Liver (tissue), 9 donors: ENCODE results near the gene NAV2. TPM values are rescaled to one million over a fixed set of nuclear protein-coding genes. Genes with fewer than 3 reads are reported as not detected.
A peak's percentile ranks its signal among the peaks of the same experiment; 100 is the strongest.

Source experiments
- DNase-seq: peaks from one replicate; pipeline ENCODE4 v3.0.0-alpha.2; 2017; ENCODE audit warnings: low spot score
- H3K27ac ChIP-seq, 2 donors: one replicate each; pipeline ENCODE4 v1.7.0; 2013; ENCODE audit warnings: inconsistent platforms in 2 of 2, low read length in 2 of 2, control low read depth in 1 of 2, low read depth in 1 of 2, mild to moderate bottlenecking in 1 of 2
- H3K27me3 ChIP-seq, 4 donors: one replicate each; pipeline versions ENCODE4 v1.6.1 to v1.7.0; 2013; ENCODE audit warnings: low read length in 3 of 4, inconsistent platforms in 1 of 4, mild to moderate bottlenecking in 1 of 4, moderate library complexity in 1 of 4; ENCODE audit not compliant: control insufficient read depth in 4 of 4, insufficient read depth in 4 of 4
- H3K36me3 ChIP-seq, 4 donors: one replicate each; pipeline versions ENCODE4 v1.6.1 to v1.7.0; 2013; ENCODE audit warnings: low read length in 3 of 4, mild to moderate bottlenecking in 3 of 4, low read depth in 1 of 4, moderate library complexity in 1 of 4; ENCODE audit not compliant: control insufficient read depth in 4 of 4, insufficient read depth in 3 of 4
- H3K4me1 ChIP-seq, 4 donors: one replicate each; pipeline versions ENCODE4 v1.6.1 to v1.7.0; 2013; ENCODE audit warnings: low read length in 3 of 4, mild to moderate bottlenecking in 3 of 4, moderate library complexity in 1 of 4; ENCODE audit not compliant: control insufficient read depth in 4 of 4, insufficient read depth in 4 of 4
- H3K4me3 ChIP-seq, 3 donors: one replicate each; pipeline versions ENCODE4 v1.6.1 to v1.7.0; 2013; ENCODE audit warnings: low read length in 3 of 3, control low read depth in 1 of 3, low read depth in 1 of 3, mild to moderate bottlenecking in 1 of 3
- H3K9ac ChIP-seq, 2 donors: one replicate each; pipeline ENCODE4 v1.7.0; 2013; ENCODE audit warnings: low read length in 2 of 2, mild to moderate bottlenecking in 2 of 2, moderate library complexity in 2 of 2, control low read depth in 1 of 2, low read depth in 1 of 2
- H3K9me3 ChIP-seq, 4 donors: one replicate each; pipeline versions ENCODE4 v1.6.1 to v1.7.0; 2013; ENCODE audit warnings: low read length in 3 of 4; ENCODE audit not compliant: control insufficient read depth in 4 of 4
- EGR1 ChIP-seq, 2 donors: IDR thresholded peaks; 2 replicates each; pipeline ENCODE4 v1.6.1; 2016 to 2018; ENCODE audit warnings: antibody characterized with exemption in 2 of 2, low read depth in 2 of 2
- FOXA1 ChIP-seq: IDR thresholded peaks from 2 replicates; pipeline ENCODE4 v1.6.1; 2016; ENCODE audit warnings: antibody characterized with exemption
- FOXA2 ChIP-seq: IDR thresholded peaks from 2 replicates; pipeline ENCODE4 v1.6.1; 2016; ENCODE audit warnings: antibody characterized with exemption
- GABPA ChIP-seq, 2 donors: IDR thresholded peaks in 1 of 2; conservative IDR thresholded peaks in 1 of 2; 2 replicates each; pipeline ENCODE4 v1.6.1; 2016; ENCODE audit warnings: antibody characterized with exemption in 2 of 2, mild to moderate bottlenecking in 1 of 2, moderate library complexity in 1 of 2
- HNF4A ChIP-seq, 2 donors: conservative IDR thresholded peaks; 2 replicates each; pipeline ENCODE4 v1.6.1; 2016; ENCODE audit warnings: antibody characterized with exemption in 2 of 2, mild to moderate bottlenecking in 2 of 2
- HNF4G ChIP-seq: IDR thresholded peaks from 2 replicates; pipeline ENCODE4 v1.6.1; 2016; ENCODE audit warnings: antibody characterized with exemption
- JUND ChIP-seq, 2 donors: IDR thresholded peaks; 2 replicates each; pipeline ENCODE4 v1.6.1; 2016; ENCODE audit warnings: antibody characterized with exemption in 2 of 2
- NR2F2 ChIP-seq: IDR thresholded peaks from 2 replicates; pipeline ENCODE4 v1.6.1; 2016; ENCODE audit warnings: antibody characterized with exemption
- RAD21 ChIP-seq, 2 donors: IDR thresholded peaks; 2 replicates each; pipeline ENCODE4 v1.6.1; 2016; ENCODE audit warnings: antibody characterized with exemption in 2 of 2, mild to moderate bottlenecking in 2 of 2
- RXRA ChIP-seq, 2 donors: IDR thresholded peaks; 2 replicates each; pipeline ENCODE4 v1.6.1; 2017 to 2018; ENCODE audit warnings: antibody characterized with exemption in 2 of 2, mild to moderate bottlenecking in 1 of 2
- SP1 ChIP-seq: IDR thresholded peaks from 2 replicates; pipeline ENCODE4 v1.6.1; 2018; ENCODE audit warnings: antibody characterized with exemption, mild to moderate bottlenecking
- TAF1 ChIP-seq: conservative IDR thresholded peaks from 2 replicates; pipeline ENCODE4 v1.6.1; 2016; ENCODE audit warnings: antibody characterized with exemption, mild to moderate bottlenecking
- YY1 ChIP-seq: IDR thresholded peaks from 2 replicates; pipeline ENCODE4 v1.6.1; 2016; ENCODE audit warnings: antibody characterized with exemption, mild to moderate bottlenecking
- WGBS: extraction: QIAGEN DNeasy Blood & Tissue Kit; methylation state at CpG from one replicate; pipeline ENCODE4 v1.1.7; 2013; 5-methylcytosine and 5-hydroxymethylcytosine counted together
- polyA plus RNA-seq, 2 donors: library from polyadenylated mRNA; stranded (reverse) in 1 of 2; unstranded in 1 of 2; fragments of 200-250 nt in 1 of 2; fragments of >200 nt in 1 of 2; fragmentation: Nextera tagmentation in 1 of 2; extraction: Ambion mirVana in 1 of 2; gene quantifications; one replicate each; pipeline versions ENCODE4 v1.2.1 to v1.2.3, GENCODE V29; 2013 to 2015
- total RNA-seq, 2 donors: library from RNA; depleted of rRNA; stranded (reverse); fragments of >200 nt; gene quantifications; one replicate each; pipeline ENCODE4 v1.2.3, GENCODE V29; 2014
- TF ChIP-seq, protein P1 (sequence below): IDR thresholded peaks from 2 replicates; pipeline ENCODE4 v1.6.1; 2016; ENCODE audit warnings: antibody characterized with exemption, mild to moderate bottlenecking
- TF ChIP-seq, protein P2 (sequence below): IDR thresholded peaks from 2 replicates; pipeline ENCODE4 v1.6.1; 2016; ENCODE audit warnings: antibody characterized with exemption
- TF ChIP-seq, protein P3 (sequence below): fragments of 150-350 bp; IDR thresholded peaks from 2 replicates; pipeline ENCODE4 v1.5.1; 2017; ENCODE audit warnings: improper control_type of control experiment, low read depth, low read length; ENCODE audit not compliant: missing input control
- TF ChIP-seq, protein P4 (sequence below): IDR thresholded peaks from 2 replicates; pipeline ENCODE4 v1.6.1; 2016; ENCODE audit warnings: antibody characterized with exemption
- TF ChIP-seq, protein P5 (sequence below): IDR thresholded peaks from 2 replicates; pipeline ENCODE4 v1.6.1; 2016; ENCODE audit warnings: antibody characterized with exemption
- donor health status: healthy.
- donor health status: healthy.
- donor health status: healthy.
- donor health status: healthy.
- donor health status: healthy.

The NAV2 gene
- total and polyA plus RNA-seq, 4 donors, result 6.3 to 20.5 (median 11.6) TPM

DNA sequence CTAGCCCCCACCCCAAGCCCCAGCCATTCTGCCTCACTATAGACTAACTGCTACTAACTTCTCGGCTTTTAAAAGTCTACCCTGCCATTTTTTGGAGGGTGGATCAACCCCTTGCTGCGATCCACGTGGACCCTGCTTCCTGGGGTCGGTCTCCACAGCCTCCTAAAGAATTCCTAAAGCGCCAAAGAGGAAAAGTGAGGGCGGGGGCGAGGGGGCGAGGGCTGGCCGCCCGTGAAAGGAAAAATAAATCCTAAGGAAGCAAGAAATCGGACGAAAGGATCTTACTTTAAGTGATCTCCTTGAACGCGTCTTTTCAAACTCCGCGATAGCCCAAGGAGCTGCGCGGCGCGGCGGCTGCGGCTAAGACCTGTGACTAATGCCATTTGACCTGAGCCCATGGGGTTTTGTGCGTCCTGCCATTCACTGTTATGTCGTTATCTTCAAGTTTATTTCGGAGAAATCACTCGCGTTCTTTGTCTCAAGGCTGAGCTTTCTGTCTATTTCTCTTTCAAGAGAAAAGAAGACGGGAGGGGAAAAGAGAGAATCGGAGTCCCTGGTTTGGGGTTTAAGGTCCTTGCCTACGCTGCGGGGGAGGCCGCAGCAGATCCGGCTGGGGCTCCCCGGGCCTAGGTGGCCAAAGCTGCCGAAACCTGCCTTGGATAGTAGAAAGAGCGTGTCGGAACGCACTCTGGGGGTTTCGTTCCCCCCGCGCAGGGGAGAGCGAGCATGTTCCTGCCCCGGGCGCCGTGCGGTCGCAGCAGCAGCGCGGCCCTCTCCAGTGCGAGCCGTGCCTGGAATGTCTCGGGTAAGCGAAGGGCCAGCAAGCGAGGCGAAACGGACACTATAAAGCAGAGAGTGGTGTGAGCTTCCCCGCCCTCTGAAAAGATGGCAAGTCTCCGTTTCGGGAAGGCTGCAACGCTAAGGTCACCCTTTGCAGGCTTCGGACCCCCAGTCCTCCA lies 450.5 kb downstream of the NAV2 start:
- Histone ChIP-seq H3K4me3 (peak overlapping the region in 1 of 3 donors; percentile 29), H3K27me3 (peaks cover 11 to 42% (median 23%) of the 10 kb centered on the region in 4 donors), H3K36me3 (no peaks in the 10 kb centered on the region), H3K4me1 (peaks cover 4 to 12% (median 6%) of the 10 kb centered on the region in 4 donors), H3K27ac (no peak overlapping the region), H3K9me3 (peaks cover 0 to 6% (median 1%) of the 10 kb centered on the region in 4 donors), H3K9ac (no peak overlapping the region)
- DNase-seq, result no peak
- TF ChIP-seq FOXA1, result no peak
- 5% methylated on average over 61 of the region's 61 CpGs for WGBS

DNA sequence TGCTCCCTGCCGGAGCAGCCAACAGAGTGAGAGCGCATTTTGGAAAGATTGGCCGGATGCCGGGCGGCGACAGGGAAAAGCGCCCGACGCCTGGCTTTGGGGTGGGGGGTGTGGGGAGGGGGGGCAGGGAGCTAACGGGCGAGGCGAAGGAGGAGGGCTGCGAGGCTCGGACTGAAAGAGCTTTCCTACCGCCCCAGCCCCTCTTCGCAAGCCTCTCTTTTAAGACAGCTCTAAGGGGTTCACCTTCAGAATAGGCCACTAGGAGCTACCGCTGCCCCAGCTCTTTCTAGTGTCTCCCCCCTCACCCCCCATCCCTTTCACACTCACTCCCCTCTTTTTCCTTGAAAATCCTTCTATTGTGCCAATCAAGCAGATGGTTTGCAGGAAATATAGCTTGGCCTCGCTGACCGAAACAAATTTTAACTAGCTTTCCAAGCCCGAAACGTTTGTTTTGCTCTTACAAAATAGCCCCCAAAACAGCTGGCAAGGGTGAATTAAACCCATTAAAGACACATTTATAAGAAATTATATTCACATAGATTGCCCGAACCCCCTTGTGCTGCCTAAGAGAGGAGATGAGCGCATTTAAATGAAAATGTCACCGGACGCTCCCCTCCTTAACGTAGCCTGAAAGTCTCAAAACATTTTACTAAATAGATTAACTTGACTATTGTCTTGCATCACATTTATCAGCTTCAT lies 451.3 kb downstream of the NAV2 start:
- 10% methylated on average over 26 of the region's 26 CpGs for WGBS
- Histone ChIP-seq H3K9me3 (peaks cover 0 to 4% (median 1%) of the 10 kb centered on the region in 4 donors), H3K4me1 (peaks cover 3 to 10% (median 6%) of the 10 kb centered on the region in 4 donors), H3K4me3 (peak overlapping the region in 1 of 3 donors; percentile 29), H3K36me3 (no peaks in the 10 kb centered on the region), H3K9ac (no peak overlapping the region), H3K27me3 (peaks cover 9 to 35% (median 20%) of the 10 kb centered on the region in 4 donors), H3K27ac (no peak overlapping the region)
- no peak for DNase-seq
- TF ChIP-seq, protein P1, sequence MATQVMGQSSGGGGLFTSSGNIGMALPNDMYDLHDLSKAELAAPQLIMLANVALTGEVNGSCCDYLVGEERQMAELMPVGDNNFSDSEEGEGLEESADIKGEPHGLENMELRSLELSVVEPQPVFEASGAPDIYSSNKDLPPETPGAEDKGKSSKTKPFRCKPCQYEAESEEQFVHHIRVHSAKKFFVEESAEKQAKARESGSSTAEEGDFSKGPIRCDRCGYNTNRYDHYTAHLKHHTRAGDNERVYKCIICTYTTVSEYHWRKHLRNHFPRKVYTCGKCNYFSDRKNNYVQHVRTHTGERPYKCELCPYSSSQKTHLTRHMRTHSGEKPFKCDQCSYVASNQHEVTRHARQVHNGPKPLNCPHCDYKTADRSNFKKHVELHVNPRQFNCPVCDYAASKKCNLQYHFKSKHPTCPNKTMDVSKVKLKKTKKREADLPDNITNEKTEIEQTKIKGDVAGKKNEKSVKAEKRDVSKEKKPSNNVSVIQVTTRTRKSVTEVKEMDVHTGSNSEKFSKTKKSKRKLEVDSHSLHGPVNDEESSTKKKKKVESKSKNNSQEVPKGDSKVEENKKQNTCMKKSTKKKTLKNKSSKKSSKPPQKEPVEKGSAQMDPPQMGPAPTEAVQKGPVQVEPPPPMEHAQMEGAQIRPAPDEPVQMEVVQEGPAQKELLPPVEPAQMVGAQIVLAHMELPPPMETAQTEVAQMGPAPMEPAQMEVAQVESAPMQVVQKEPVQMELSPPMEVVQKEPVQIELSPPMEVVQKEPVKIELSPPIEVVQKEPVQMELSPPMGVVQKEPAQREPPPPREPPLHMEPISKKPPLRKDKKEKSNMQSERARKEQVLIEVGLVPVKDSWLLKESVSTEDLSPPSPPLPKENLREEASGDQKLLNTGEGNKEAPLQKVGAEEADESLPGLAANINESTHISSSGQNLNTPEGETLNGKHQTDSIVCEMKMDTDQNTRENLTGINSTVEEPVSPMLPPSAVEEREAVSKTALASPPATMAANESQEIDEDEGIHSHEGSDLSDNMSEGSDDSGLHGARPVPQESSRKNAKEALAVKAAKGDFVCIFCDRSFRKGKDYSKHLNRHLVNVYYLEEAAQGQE, result no peak
- TF ChIP-seq FOXA2 (no peak), HNF4G (no peak), RAD21 (IDR thresholded peaks at IDR 0.05) (no peak), HNF4A (conservative IDR thresholded peaks at IDR 0.05) (no peak), TAF1 (no peak), YY1 (no peak), GABPA (IDR thresholded peaks at IDR 0.05 in 1 of 2, conservative IDR thresholded peaks at IDR 0.05 in 1 of 2) (no peak), FOXA1 (no peak), RXRA (IDR thresholded peaks at IDR 0.05) (no peak), SP1 (no peak), EGR1 (IDR thresholded peaks at IDR 0.05; ENCODE audit: low read depth in 2 of 2) (no peak), JUND (IDR thresholded peaks at IDR 0.05) (no peak), NR2F2 (no peak)
- TF ChIP-seq, protein P2, sequence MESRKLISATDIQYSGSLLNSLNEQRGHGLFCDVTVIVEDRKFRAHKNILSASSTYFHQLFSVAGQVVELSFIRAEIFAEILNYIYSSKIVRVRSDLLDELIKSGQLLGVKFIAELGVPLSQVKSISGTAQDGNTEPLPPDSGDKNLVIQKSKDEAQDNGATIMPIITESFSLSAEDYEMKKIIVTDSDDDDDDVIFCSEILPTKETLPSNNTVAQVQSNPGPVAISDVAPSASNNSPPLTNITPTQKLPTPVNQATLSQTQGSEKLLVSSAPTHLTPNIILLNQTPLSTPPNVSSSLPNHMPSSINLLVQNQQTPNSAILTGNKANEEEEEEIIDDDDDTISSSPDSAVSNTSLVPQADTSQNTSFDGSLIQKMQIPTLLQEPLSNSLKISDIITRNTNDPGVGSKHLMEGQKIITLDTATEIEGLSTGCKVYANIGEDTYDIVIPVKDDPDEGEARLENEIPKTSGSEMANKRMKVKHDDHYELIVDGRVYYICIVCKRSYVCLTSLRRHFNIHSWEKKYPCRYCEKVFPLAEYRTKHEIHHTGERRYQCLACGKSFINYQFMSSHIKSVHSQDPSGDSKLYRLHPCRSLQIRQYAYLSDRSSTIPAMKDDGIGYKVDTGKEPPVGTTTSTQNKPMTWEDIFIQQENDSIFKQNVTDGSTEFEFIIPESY, result no peak
- TF ChIP-seq, protein P3, sequence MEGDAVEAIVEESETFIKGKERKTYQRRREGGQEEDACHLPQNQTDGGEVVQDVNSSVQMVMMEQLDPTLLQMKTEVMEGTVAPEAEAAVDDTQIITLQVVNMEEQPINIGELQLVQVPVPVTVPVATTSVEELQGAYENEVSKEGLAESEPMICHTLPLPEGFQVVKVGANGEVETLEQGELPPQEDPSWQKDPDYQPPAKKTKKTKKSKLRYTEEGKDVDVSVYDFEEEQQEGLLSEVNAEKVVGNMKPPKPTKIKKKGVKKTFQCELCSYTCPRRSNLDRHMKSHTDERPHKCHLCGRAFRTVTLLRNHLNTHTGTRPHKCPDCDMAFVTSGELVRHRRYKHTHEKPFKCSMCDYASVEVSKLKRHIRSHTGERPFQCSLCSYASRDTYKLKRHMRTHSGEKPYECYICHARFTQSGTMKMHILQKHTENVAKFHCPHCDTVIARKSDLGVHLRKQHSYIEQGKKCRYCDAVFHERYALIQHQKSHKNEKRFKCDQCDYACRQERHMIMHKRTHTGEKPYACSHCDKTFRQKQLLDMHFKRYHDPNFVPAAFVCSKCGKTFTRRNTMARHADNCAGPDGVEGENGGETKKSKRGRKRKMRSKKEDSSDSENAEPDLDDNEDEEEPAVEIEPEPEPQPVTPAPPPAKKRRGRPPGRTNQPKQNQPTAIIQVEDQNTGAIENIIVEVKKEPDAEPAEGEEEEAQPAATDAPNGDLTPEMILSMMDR, result no peak
- TF ChIP-seq, protein P4, sequence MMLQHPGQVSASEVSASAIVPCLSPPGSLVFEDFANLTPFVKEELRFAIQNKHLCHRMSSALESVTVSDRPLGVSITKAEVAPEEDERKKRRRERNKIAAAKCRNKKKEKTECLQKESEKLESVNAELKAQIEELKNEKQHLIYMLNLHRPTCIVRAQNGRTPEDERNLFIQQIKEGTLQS, result no peak
- TF ChIP-seq, protein P5, sequence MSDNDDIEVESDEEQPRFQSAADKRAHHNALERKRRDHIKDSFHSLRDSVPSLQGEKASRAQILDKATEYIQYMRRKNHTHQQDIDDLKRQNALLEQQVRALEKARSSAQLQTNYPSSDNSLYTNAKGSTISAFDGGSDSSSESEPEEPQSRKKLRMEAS, result no peak
